Measurements from ENCODE around the gene TNNI2.
A peak's percentile ranks its signal among the peaks of the same experiment; 100 is the strongest.

Gene TNNI2

GRCh38 chr11:1822648-1823375 lies 16.0 kb upstream of the TNNI2 start:
- no peak for DNase-seq

GRCh38 chr11:1823376-1824220 lies 15.2 kb upstream of the TNNI2 start:
- DNase-seq: no peak

GRCh38 chr11:1824221-1825038 lies 14.4 kb upstream of the TNNI2 start:
- DNase-seq: no peak

GRCh38 chr11:1825039-1825740 lies 13.6 kb upstream of the TNNI2 start:
- DNase-seq: peak; percentile 15

GRCh38 chr11:1825785-1826451 lies 12.9 kb upstream of the TNNI2 start:
- no peak for DNase-seq

GRCh38 chr11:1826552-1827094 lies 12.2 kb upstream of the TNNI2 start:
- DNase-seq: no peak

- DNase-seq: no peak
These were observed 11.5 kb upstream of the TNNI2 start for GRCh38 chr11:1827095-1827813.

GRCh38 chr11:1827931-1828330 lies 10.8 kb upstream of the TNNI2 start:
- no peak for DNase-seq

GRCh38 chr11:1828542-1828941 lies 10.2 kb upstream of the TNNI2 start:
- DNase-seq: no peak

- no peak for DNase-seq
These were observed 9.6 kb upstream of the TNNI2 start for GRCh38 chr11:1829039-1829820.

- DNase-seq: no peak
These were observed 8.8 kb upstream of the TNNI2 start for GRCh38 chr11:1830004-1830321.

- DNase-seq: no peak
These were observed 8.2 kb upstream of the TNNI2 start for GRCh38 chr11:1830322-1831223.

GRCh38 chr11:1831338-1832210 lies 7.2 kb upstream of the TNNI2 start:
- no peak for DNase-seq

- DNase-seq: peak; percentile 42
These were observed 6.4 kb upstream of the TNNI2 start for GRCh38 chr11:1832211-1832919.

GRCh38 chr11:1832920-1833295 lies 5.9 kb upstream of the TNNI2 start:
- no peak for DNase-seq

- DNase-seq: no peak
These were observed 4.6 kb upstream of the TNNI2 start for GRCh38 chr11:1834062-1834610.
